Naive thymus-derived CD4-positive, alpha-beta T cell (primary cell): Measurements from ENCODE around the gene IGF2R. TPM values are rescaled to one million over a fixed set of nuclear protein-coding genes. Genes with fewer than 3 reads are reported as not detected.

Experiments
- ATAC-seq: fragments of 150-1000 bp; cut with Tn5 transposase; 2 replicates; pipeline ENCODE4 v1.10.0; 2021; ENCODE audit warnings: mild to moderate bottlenecking, moderate library complexity
- CTCF ChIA-PET: fragments of 350-600 bp; sonication (Branson Sonifier 250); formaldehyde crosslinking; loops from one replicate; lab custom pipeline; 2021; ENCODE audit warnings: antibody characterized with exemption; lab: Charles Lee
- POLR2A ChIA-PET: fragments of 350-600 bp; sonication (Branson Sonifier 250); formaldehyde crosslinking; loops from one replicate; lab custom pipeline; 2021; ENCODE audit warnings: antibody characterized with exemption, inconsistent platforms; lab: Charles Lee
- DNase-seq, 9 donors: peaks; one replicate each; pipeline versions ENCODE4 v3.0.0 to v3.0.0-alpha.2; 2020 to 2022; ENCODE audit warnings: mixed read lengths in 1 of 9
- H3K27ac ChIP-seq: one replicate; pipeline ENCODE4 v1.7.0; 2013; ENCODE audit warnings: mild to moderate bottlenecking, low read depth, low read length, moderate library complexity
- H3K27me3 ChIP-seq, 2 donors: one replicate each; pipeline ENCODE4 v1.7.0; 2013; ENCODE audit warnings: low read length in 2 of 2, mild to moderate bottlenecking in 2 of 2, moderate library complexity in 2 of 2; ENCODE audit not compliant: control insufficient read depth in 2 of 2, insufficient read depth in 2 of 2
- H3K36me3 ChIP-seq, 3 experiments: 1 replicate in 2 of 3; 2 replicates in 1 of 3; pipeline ENCODE4 v1.7.0; 2013; ENCODE audit warnings: low read length in 3 of 3, mild to moderate bottlenecking in 3 of 3, moderate library complexity in 1 of 3; ENCODE audit not compliant: insufficient read depth in 3 of 3, control insufficient read depth in 2 of 3
- H3K4me1 ChIP-seq, 2 donors: one replicate each; pipeline ENCODE4 v1.7.0; 2013; ENCODE audit warnings: low read length in 2 of 2, mild to moderate bottlenecking in 2 of 2, moderate library complexity in 1 of 2; ENCODE audit not compliant: control insufficient read depth in 2 of 2, insufficient read depth in 2 of 2
- H3K4me3 ChIP-seq: 2 replicates; pipeline ENCODE4 v1.7.0; 2013; ENCODE audit warnings: mild to moderate bottlenecking, low read length
- H3K9me3 ChIP-seq, 3 experiments: 1 replicate in 2 of 3; 2 replicates in 1 of 3; pipeline ENCODE4 v1.7.0; 2013; ENCODE audit warnings: low read length in 3 of 3; ENCODE audit not compliant: control insufficient read depth in 2 of 3
- H3K27ac Mint-ChIP-seq, 9 donors: one replicate each; pipeline ENCODE4 v1.8.0; 2020 to 2022; ENCODE audit warnings: mixed read lengths in 9 of 9, mild to moderate bottlenecking in 8 of 9, moderate library complexity in 5 of 9, inconsistent platforms in 2 of 9
- H3K27me3 Mint-ChIP-seq, 5 donors: one replicate each; pipeline ENCODE4 v1.8.0; 2021 to 2022; ENCODE audit warnings: mixed read lengths in 5 of 5, mild to moderate bottlenecking in 1 of 5
- H3K36me3 Mint-ChIP-seq, 5 donors: one replicate each; pipeline ENCODE4 v1.8.0; 2020 to 2022; ENCODE audit warnings: mixed read lengths in 5 of 5, mild to moderate bottlenecking in 3 of 5, inconsistent platforms in 1 of 5
- H3K4me1 Mint-ChIP-seq, 7 donors: one replicate each; pipeline ENCODE4 v1.8.0; 2020 to 2022; ENCODE audit warnings: mixed read lengths in 7 of 7, mild to moderate bottlenecking in 3 of 7, inconsistent platforms in 1 of 7
- H3K4me3 Mint-ChIP-seq, 10 donors: one replicate each; pipeline ENCODE4 v1.8.0; 2020 to 2022; ENCODE audit warnings: mild to moderate bottlenecking in 10 of 10, mixed read lengths in 10 of 10, moderate library complexity in 6 of 10, inconsistent platforms in 2 of 10
- H3K9me3 Mint-ChIP-seq, 11 donors: one replicate each; pipeline ENCODE4 v1.8.0; 2020 to 2022; ENCODE audit warnings: mixed read lengths in 11 of 11, mild to moderate bottlenecking in 4 of 11, inconsistent platforms in 1 of 11, moderate library complexity in 1 of 11
- intact Hi-C, 2 donors: fragments of 100-400 bp; cut with micrococcal nuclease; formaldehyde crosslinking; loops; one replicate each; pipeline ENCODE4 v1.15.1; 2023
- polyA plus RNA-seq, 2 donors: library from polyadenylated mRNA; unstranded; fragments of 300-500 nt; fragmentation: Illumina TruSeq; gene quantifications; one replicate each; pipeline ENCODE4 v1.2.3, GENCODE V29; 2021
- total RNA-seq, 6 experiments: library from RNA in 5 of 6; stranded (reverse) in 5 of 6; gene quantifications; 1 replicate in 5 of 6; 2 replicates in 1 of 6; pipeline ENCODE4 v1.2.3 and lab custom pipeline; 2021 to 2026

Gene IGF2R
- total and polyA plus RNA-seq, 7 experiments from 2014 or later, result 8.7 to 79.2 (median 70.4) TPM

DNA sequence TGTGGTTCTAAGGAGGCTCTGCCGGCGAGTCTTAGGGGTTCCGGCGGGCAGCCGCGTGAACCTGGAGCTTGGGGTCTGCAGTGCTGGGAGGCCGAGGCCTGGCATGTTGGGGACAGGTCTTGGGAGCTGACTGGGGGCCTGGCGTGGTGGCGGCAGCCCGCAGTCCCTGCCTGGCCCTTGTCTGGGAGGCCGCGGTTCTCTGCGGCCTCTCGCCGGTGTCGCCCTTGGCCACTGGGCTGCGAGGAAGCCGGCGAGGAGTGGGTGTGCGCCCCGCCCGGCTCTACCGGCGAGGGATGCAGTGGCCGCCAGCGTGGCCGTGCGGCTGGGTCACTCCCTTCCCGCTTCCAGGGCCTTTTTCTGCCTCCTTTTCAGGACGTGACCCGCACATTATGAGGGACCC is 36.3 kb downstream of the IGF2R start:
- peaks cover 0 to 4% of the 10 kb centered on the region in 2 donors for H3K4me1 ChIP-seq
- H3K9me3 ChIP-seq, result no peaks in the 10 kb centered on the region
- DNase-seq (no peak), ATAC-seq (no peak)
- H3K27ac ChIP-seq, result no peak overlapping the region
- peaks cover 35 to 63% (median 52%) of the 10 kb centered on the region in 7 donors for H3K4me1 Mint-ChIP-seq
- no peak overlapping the region for H3K4me3 ChIP-seq
- H3K27me3 ChIP-seq, result no peaks in the 10 kb centered on the region
- H3K27ac Mint-ChIP-seq, result no peak overlapping the region
- ChIA-PET CTCF (no interaction called here), POLR2A (no interaction called here)
- H3K36me3 ChIP-seq, result peaks cover 0 to 4% (median 0%) of the 10 kb centered on the region in 3 experiments
- H3K27me3 Mint-ChIP-seq, result no peaks in the 10 kb centered on the region
- H3K36me3 Mint-ChIP-seq, result peaks cover 3 to 35% (median 34%) of the 10 kb centered on the region in 5 donors
- peaks cover 0 to 6% (median 0%) of the 10 kb centered on the region in 11 donors for H3K9me3 Mint-ChIP-seq
- peak overlapping the region in 4 of 10 donors; percentile 8 to 61 (median 16) for H3K4me3 Mint-ChIP-seq
- intact Hi-C loops, result no loop called here

DNA sequence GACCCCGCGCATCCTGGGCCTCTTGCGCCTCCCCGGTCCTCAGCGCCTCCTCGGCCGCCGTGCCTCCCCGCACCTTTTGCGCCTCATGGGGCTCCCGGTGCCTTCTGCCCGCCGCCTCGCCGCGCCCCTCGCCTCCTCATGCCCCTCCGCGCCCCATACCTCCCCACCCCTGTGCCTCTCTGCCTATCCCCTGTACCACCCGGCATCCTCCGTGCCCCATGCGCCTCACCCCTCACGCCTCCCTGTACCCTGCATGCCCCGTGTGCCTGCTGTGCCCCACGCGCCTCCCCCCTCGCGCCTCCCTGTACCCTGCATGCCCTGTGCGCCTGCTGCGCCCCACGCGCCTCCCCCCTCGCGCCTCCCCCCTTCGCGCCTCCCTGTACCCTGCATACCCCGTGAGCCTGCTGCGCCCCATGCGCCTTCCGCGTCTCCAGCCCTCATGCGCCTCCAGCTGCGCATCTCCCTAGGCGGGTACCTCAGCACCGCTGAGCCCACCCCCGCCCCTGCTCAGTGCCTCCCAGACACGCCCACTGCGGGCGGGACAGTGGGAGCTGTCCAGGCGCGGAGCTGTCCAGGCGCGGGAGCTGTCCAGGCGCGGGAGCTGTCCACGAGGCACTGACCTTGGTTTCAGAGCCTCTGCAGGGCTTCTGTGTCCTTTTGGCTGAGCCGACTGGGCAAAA is 37.1 kb downstream of the IGF2R start:
- peaks cover 0 to 11% (median 2%) of the 10 kb centered on the region in 3 experiments for H3K36me3 ChIP-seq
- Mint-ChIP-seq H3K36me3 (peaks cover 7 to 38% (median 36%) of the 10 kb centered on the region in 5 donors), H3K4me3 (peak overlapping the region in 4 of 10 donors; percentile 22 to 69 (median 52)), H3K27me3 (no peaks in the 10 kb centered on the region), H3K4me1 (peaks cover 32 to 60% (median 52%) of the 10 kb centered on the region in 7 donors), H3K27ac (peak overlapping the region in 1 of 9 donors; percentile 0), H3K9me3 (peaks cover 0 to 3% (median 0%) of the 10 kb centered on the region in 11 donors)
- H3K27me3 ChIP-seq, result no peaks in the 10 kb centered on the region
- H3K27ac ChIP-seq, result no peak overlapping the region
- DNase-seq (no peak), ATAC-seq (peak; percentile 60)
- ChIA-PET CTCF (no interaction called here), POLR2A (interaction anchor here (0.7 kb wide), 1 partner anchor 9 kb away, joined by 4 read pairs; no protein-coding TSS in a partner anchor)
- H3K9me3 ChIP-seq, result no peaks in the 10 kb centered on the region
- intact Hi-C loops, result no loop called here
- H3K4me3 ChIP-seq, result no peak overlapping the region
- H3K4me1 ChIP-seq, result peaks cover 0 to 2% of the 10 kb centered on the region in 2 donors

DNA sequence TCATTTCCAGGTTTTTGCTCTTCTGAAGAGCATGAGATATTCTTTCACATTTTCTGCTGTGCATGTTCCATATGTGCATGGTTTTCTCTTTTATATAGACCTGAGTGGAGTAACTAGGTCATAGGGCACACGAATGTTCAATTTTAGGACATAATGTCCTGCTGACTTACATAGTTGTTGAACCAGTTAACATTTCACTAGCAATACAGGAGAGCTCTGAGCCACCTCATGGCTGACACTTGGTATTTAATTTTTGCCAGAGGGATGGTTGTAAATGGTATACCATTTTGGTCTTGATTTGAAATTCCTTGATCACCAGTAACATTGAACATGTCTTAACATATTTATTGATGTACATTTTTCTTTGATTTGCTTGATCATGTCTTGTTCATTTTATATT is 38.3 kb downstream of the IGF2R start:
- H3K36me3 Mint-ChIP-seq, result peaks cover 11 to 49% (median 44%) of the 10 kb centered on the region in 5 donors
- no peaks in the 10 kb centered on the region for H3K4me1 ChIP-seq
- H3K4me1 Mint-ChIP-seq, result peaks cover 35 to 70% (median 60%) of the 10 kb centered on the region in 7 donors
- no peaks in the 10 kb centered on the region for H3K9me3 ChIP-seq
- H3K27ac Mint-ChIP-seq, result peak overlapping the region in 2 of 9 donors; percentile 0 to 32
- POLR2A ChIA-PET, result no interaction called here
- DNase-seq (no peak), ATAC-seq (no peak)
- intact Hi-C loops, result no loop called here
- peak overlapping the region in 4 of 10 donors; percentile 4 to 22 (median 11) for H3K4me3 Mint-ChIP-seq
- H3K27me3 Mint-ChIP-seq, result no peaks in the 10 kb centered on the region
- H3K27ac ChIP-seq, result no peak overlapping the region
- H3K4me3 ChIP-seq, result no peak overlapping the region
- peaks cover 0 to 17% (median 9%) of the 10 kb centered on the region in 3 experiments for H3K36me3 ChIP-seq
- peaks cover 0 to 3% (median 0%) of the 10 kb centered on the region in 11 donors for H3K9me3 Mint-ChIP-seq
- H3K27me3 ChIP-seq, result no peaks in the 10 kb centered on the region
- CTCF ChIA-PET, result no interaction called here

DNA sequence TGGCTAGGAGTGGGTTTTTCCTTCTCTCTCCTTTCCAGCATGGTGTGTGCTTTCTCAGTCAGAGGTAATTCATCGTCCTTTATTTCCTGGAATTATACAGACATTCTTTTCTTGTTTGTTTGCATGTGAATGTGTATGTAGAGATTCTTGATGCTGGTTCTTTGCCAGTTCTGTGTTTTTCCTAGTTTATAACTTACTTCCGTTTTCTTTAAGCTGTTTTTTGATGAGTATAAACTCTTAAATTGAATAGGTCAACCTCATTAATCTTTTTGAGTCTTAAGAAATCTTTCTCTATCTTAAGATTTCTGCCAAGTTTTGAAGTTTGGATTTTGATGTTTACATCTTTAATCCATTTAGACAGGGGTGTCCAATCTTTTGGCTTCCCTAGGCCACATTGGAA is 38.7 kb downstream of the IGF2R start:
- POLR2A ChIA-PET, result no interaction called here
- Mint-ChIP-seq H3K4me3 (peak overlapping the region in 1 of 10 donors; percentile 12), H3K9me3 (peaks cover 0 to 3% (median 0%) of the 10 kb centered on the region in 11 donors), H3K27ac (peak overlapping the region in 1 of 9 donors; percentile 0), H3K4me1 (peaks cover 32 to 69% (median 59%) of the 10 kb centered on the region in 7 donors), H3K36me3 (peaks cover 11 to 52% (median 44%) of the 10 kb centered on the region in 5 donors), H3K27me3 (no peaks in the 10 kb centered on the region)
- CTCF ChIA-PET, result no interaction called here
- DNase-seq (no peak), ATAC-seq (no peak)
- no peaks in the 10 kb centered on the region for H3K4me1 ChIP-seq
- H3K4me3 ChIP-seq, result no peak overlapping the region
- no peak overlapping the region for H3K27ac ChIP-seq
- peaks cover 0 to 17% (median 9%) of the 10 kb centered on the region in 3 experiments for H3K36me3 ChIP-seq
- intact Hi-C loops, result no loop called here
- no peaks in the 10 kb centered on the region for H3K9me3 ChIP-seq
- H3K27me3 ChIP-seq, result no peaks in the 10 kb centered on the region

DNA sequence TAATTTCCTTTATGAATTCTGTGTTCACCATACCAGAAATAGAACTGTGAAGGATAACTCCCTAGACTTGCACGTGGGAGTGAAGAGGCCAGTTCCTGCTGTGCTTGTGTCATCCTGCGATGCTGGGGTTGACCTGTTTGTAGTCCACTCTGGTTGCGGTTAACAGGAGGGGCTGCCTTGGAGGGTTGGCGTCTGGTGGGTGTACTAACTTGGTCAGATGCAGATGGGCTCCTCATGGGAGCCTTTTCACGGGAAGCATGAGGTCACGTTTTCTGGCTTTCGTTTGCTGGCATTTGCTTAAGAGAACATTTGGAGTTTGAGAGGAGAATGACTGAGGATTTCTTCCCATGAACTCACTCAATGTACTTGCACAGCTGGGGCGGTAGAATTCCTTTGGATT is 41.2 kb downstream of the IGF2R start:
- H3K4me3 ChIP-seq, result no peak overlapping the region
- DNase-seq (no peak), ATAC-seq (no peak)
- Mint-ChIP-seq H3K36me3 (peaks cover 11 to 53% (median 43%) of the 10 kb centered on the region in 5 donors), H3K27ac (no peak overlapping the region), H3K9me3 (peaks cover 0 to 3% (median 0%) of the 10 kb centered on the region in 11 donors), H3K4me1 (peaks cover 43 to 72% (median 63%) of the 10 kb centered on the region in 7 donors), H3K27me3 (no peaks in the 10 kb centered on the region), H3K4me3 (no peak overlapping the region)
- CTCF ChIA-PET, result no interaction called here
- no peaks in the 10 kb centered on the region for H3K27me3 ChIP-seq
- intact Hi-C loops, result no loop called here
- no peaks in the 10 kb centered on the region for H3K9me3 ChIP-seq
- H3K36me3 ChIP-seq, result peaks cover 0 to 17% (median 9%) of the 10 kb centered on the region in 3 experiments
- H3K27ac ChIP-seq, result no peak overlapping the region
- POLR2A ChIA-PET, result interaction anchor here (0.5 kb wide), 1 partner anchor 420 kb away, joined by 3 read pairs; no protein-coding TSS in a partner anchor
- H3K4me1 ChIP-seq, result peaks cover 17 to 22% of the 10 kb centered on the region in 2 donors

DNA sequence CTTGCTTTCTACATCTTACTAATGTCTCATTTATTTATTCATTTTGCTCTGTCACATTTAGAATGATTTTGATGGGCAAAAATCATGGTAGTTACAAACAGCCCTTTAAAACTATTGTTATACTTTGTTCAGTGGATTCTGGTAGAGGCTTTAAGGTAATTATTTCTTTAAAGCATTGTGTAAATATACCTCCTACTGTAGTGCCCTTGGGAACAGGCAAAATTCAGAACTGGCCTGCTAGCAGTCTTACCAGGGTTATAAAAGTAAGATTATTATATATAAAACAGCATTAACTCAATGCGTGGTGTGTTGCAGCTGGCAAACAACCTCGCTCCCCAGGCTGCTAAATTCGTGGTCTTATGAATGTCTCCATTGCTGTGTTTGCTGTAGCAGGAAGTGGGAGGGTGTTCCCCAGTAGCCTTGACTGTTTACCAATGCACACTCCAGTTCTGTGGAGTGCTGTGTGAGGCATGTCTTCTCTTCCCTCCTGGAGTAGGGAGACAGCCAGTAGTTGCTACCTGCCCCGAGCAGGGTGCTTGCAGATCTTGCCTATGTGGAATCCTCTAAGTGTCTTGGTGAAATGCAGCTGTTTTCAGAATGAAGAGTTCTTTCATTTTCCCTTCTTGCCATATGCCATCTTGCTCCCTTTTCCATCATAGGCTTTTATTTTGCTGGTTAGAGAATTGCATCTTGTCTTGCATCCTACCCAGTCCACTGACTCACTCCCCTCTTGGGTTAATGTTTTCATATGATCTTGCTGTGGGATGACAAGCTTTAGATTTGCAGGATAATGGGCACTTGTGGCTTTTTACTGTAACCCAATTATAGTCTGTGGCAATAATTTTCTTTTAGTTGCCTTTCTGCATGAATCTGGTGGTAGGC is 45.3 kb downstream of the IGF2R start:
- Mint-ChIP-seq H3K9me3 (peaks cover 0 to 1% (median 0%) of the 10 kb centered on the region in 11 donors), H3K27ac (peak overlapping the region; percentile 82 to 96 (median 89)), H3K4me3 (peak overlapping the region; percentile 50 to 86 (median 75)), H3K36me3 (peaks cover 8 to 58% (median 42%) of the 10 kb centered on the region in 5 donors), H3K27me3 (no peaks in the 10 kb centered on the region), H3K4me1 (peaks cover 49 to 82% (median 69%) of the 10 kb centered on the region in 7 donors)
- no peaks in the 10 kb centered on the region for H3K9me3 ChIP-seq
- ChIA-PET CTCF (interaction anchor here (0.7 to 1.0 kb wide), 2 partner anchors 10 to 1326 kb away, joined by 3 to 5 read pairs; no protein-coding TSS in a partner anchor), POLR2A (interaction anchor here (0.8 to 2.3 kb wide), 6 partner anchors 8 to 224 kb away, joined by 3 to 13 read pairs (median 5); partner anchors contain the start of genes IGF2R, MRPL18 and TCP1)
- DNase-seq (peak in 7 of 9 donors; percentile 12 to 31 (median 25)), ATAC-seq (peak; percentile 72)
- intact Hi-C loops, result loop anchor here in 1 of 2 donors (1.0 kb wide), 2 partner anchors 31 to 46 kb away; no protein-coding TSS in a partner anchor
- no peaks in the 10 kb centered on the region for H3K27me3 ChIP-seq
- peak overlapping the region; percentile 52 for H3K27ac ChIP-seq
- peaks cover 33 to 39% of the 10 kb centered on the region in 2 donors for H3K4me1 ChIP-seq
- H3K36me3 ChIP-seq, result peaks cover 0 to 17% (median 9%) of the 10 kb centered on the region in 3 experiments
- peak overlapping the region; percentile 24 for H3K4me3 ChIP-seq
